Placental epithelial cell (primary cell): ENCODE measurements around the gene PLET1. TPM values are rescaled to one million over a fixed set of nuclear protein-coding genes. Genes with fewer than 3 reads are reported as not detected.

Experiments used
- small RNA-seq: library from RNA; depleted of rRNA; stranded (forward); fragments of <200 nt; gene quantifications from one replicate; pipeline ENCODE3, GENCODE V24; 2012
- total RNA-seq: library from RNA; depleted of rRNA; stranded (reverse); fragments of >200 nt; gene quantifications from 2 replicates; pipeline ENCODE4 v1.2.3, GENCODE V29; 2012

The PLET1 gene, protein sequence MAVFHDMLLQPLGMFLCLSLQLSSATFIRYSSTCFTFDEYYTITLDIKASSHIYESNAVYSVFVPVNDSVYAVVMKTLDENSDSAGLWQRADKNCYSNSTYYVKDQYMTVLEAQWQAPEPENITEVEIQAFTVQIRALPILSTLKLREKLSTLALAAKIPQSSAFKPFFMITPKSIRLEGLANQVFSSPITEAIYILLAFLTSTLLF
- not detected in 2 replicates for total RNA-seq

GRCh38 chr11:112260490-112260889 lies at the start of gene PLET1:
Gene PLET1 (minus strand): TSS chr11:112260860. CDS start chr11:112260589, 271 bp downstream.

GRCh38 chr11:112226062-112226830 lies 34.4 kb downstream of the PLET1 start, which contains the start of gene PTS:
Gene PTS (plus strand): TSS chr11:112226428. CDS start chr11:112226444, 16 bp downstream.

Small RNA genes lying within 50 kb of the gene (small RNA-seq; reads per million reads assigned to genes)
- not detected for gene MRPS36P4

Other genes starting within 250 kb of the PLET1 start
- gene DLAT, start 235.5 kb downstream of the PLET1 start, total RNA-seq = 18.1 and 24.6 TPM in 2 replicates
- gene PIH1D2, start 186.8 kb downstream of the PLET1 start, total RNA-seq = 1.7 and 4.3 TPM in 2 replicates
- gene NKAPD1, start 186.6 kb downstream of the PLET1 start, total RNA-seq = 28.7 and 31.8 TPM in 2 replicates
- gene TIMM8B, start 174.1 kb downstream of the PLET1 start, total RNA-seq = 30.7 and 37.7 TPM in 2 replicates
- 75.4 and 76.0 TPM in 2 replicates for gene SDHD, start 174.0 kb downstream of the PLET1 start, total RNA-seq
- 1.1 and 1.6 TPM in 2 replicates for gene IL18, start 96.8 kb downstream of the PLET1 start, total RNA-seq
- gene TEX12, start 93.5 kb downstream of the PLET1 start, total RNA-seq = 0.11 TPM in 1 of 2 replicates, not detected in the other
- gene BCO2, start 85.3 kb downstream of the PLET1 start, total RNA-seq = 0.43 and 1.2 TPM in 2 replicates
- gene PTS, start 34.4 kb downstream of the PLET1 start, total RNA-seq = 20.8 and 35.9 TPM in 2 replicates